Panc1 (cell line): Measurements from ENCODE around the gene FBXO27. TPM values are rescaled to one million over a fixed set of nuclear protein-coding genes. Genes with fewer than 3 reads are reported as not detected.

Source experiments
- total RNA-seq: library from RNA; stranded (reverse); gene quantifications from one replicate; pipeline ENCODE4 v1.2.1, GENCODE V29; 2021; ENCODE audit not compliant: unreplicated experiment

FBXO27 gene
- total RNA-seq, 1 experiment from 2014 or later = 443 TPM

Other genes starting within 250 kb of the FBXO27 start
- gene LGALS7B, start 243.3 kb downstream of the FBXO27 start, total RNA-seq = 3.6 TPM
- 3.9 TPM for gene LGALS4, start 219.6 kb downstream of the FBXO27 start, total RNA-seq
- gene ECH1, start 200.8 kb downstream of the FBXO27 start, total RNA-seq = 945 TPM
- gene HNRNPL, start 182.6 kb downstream of the FBXO27 start, total RNA-seq = 749 TPM
- gene RINL, start 154.3 kb downstream of the FBXO27 start, total RNA-seq = 1.3 TPM
- gene SIRT2, start 132.9 kb downstream of the FBXO27 start, total RNA-seq = 162 TPM
- gene NFKBIB, start 132.6 kb downstream of the FBXO27 start, total RNA-seq = 185 TPM
- 1.3 TPM for gene CCER2, start 120.4 kb downstream of the FBXO27 start, total RNA-seq
- gene SARS2, start 101.8 kb downstream of the FBXO27 start, total RNA-seq = 186 TPM
- gene MRPS12, start 101.6 kb downstream of the FBXO27 start, total RNA-seq = 511 TPM
- 411 TPM for gene FBXO17, start 56.8 kb downstream of the FBXO27 start, total RNA-seq
- gene ACP7, start 51.8 kb upstream of the FBXO27 start, total RNA-seq = 10.3 TPM
- gene PAK4, start 93.2 kb upstream of the FBXO27 start, total RNA-seq = 311 TPM
- gene NCCRP1, start 164.4 kb upstream of the FBXO27 start, total RNA-seq = 0.46 TPM
- 0.33 TPM for gene SYCN, start 171.7 kb upstream of the FBXO27 start, total RNA-seq
- not detected for gene IFNL3, start 212.5 kb upstream of the FBXO27 start, total RNA-seq
- not detected for gene IFNL4, start 216.3 kb upstream of the FBXO27 start, total RNA-seq
- gene IFNL2, start 235.8 kb upstream of the FBXO27 start, total RNA-seq = 0.33 TPM